HCT116 (cell line): ENCODE results near the gene RALB. TPM values are rescaled to one million over a fixed set of nuclear protein-coding genes. Genes with fewer than 3 reads are reported as not detected.

Experiments
- ATAC-seq: fragments of 200-7000 bp; cut with Tn5 transposase; 2 replicates; pipeline ENCODE4 v1.9.1; 2020; ENCODE audit warnings: mild to moderate bottlenecking, moderate library complexity
- BruUV-seq: library from RNA; stranded (reverse); fragments of 400-500 nt; replicated peaks from 2 replicates; lab custom pipeline; 2021; lab: Mats Ljungman, UMichigan
- CTCF ChIA-PET: fragments of 300-600 bp; sonication (Branson Sonifier 250); formaldehyde crosslinking; loops from one replicate; lab custom pipeline; 2021; ENCODE audit warnings: antibody characterized with exemption; lab: Charles Lee
- POLR2A ChIA-PET: fragments of 300-600, 350-600 bp; sonication (Branson Sonifier 250); formaldehyde crosslinking; loops from one replicate; lab custom pipeline; 2021; ENCODE audit warnings: antibody characterized with exemption; lab: Charles Lee
- RAD21 ChIA-PET, 2 experiments: fragments of 300-600 bp; sonication (Branson Sonifier 250); formaldehyde crosslinking; loops; one replicate each; lab custom pipeline; 2023; ENCODE audit warnings: low total read pairs in 2 of 2; ENCODE audit not compliant: uncharacterized antibody in 2 of 2, unreplicated experiment in 2 of 2, low non-redundant PET in 1 of 2; lab: Charles Lee
- DNase-seq: peaks from one replicate; pipeline ENCODE4 v3.0.0-alpha.2; 2010; ENCODE audit warnings: low read depth, low spot score
- H2AFZ ChIP-seq: fragments of 200-600 bp; shearing (Covaris generic), sonication (generic); 2 replicates; pipeline ENCODE4 v1.6.1; 2017; ENCODE audit warnings: low read depth, mixed run types, mixed read lengths, antibody characterized with exemption, low read length; ENCODE audit not compliant: poor library complexity, severe bottlenecking
- H3K27ac ChIP-seq: 2 replicates; pipeline ENCODE4 v1.5.1; 2012; ENCODE audit warnings: low read depth, low read length
- H3K27me3 ChIP-seq: fragments of 200-600 bp; sonication (generic); 2 replicates; pipeline ENCODE4 v1.6.1; 2016; ENCODE audit warnings: mixed run types, low read length, mixed read lengths; ENCODE audit not compliant: insufficient read depth
- H3K36me3 ChIP-seq, 2 experiments: fragments of 200-500 bp in 1 of 2; fragments of 200-600 bp in 1 of 2; sonication (Bioruptor generic) in 1 of 2; sonication (generic) in 1 of 2; 2 replicates each; pipeline versions ENCODE4 v1.5.1 to v1.6.1; 2014 to 2016; ENCODE audit warnings: low read length in 2 of 2, inconsistent platforms in 1 of 2, mixed read lengths in 1 of 2, mixed run types in 1 of 2; ENCODE audit not compliant: insufficient read depth in 2 of 2, control insufficient read depth in 1 of 2
- H3K4me1 ChIP-seq, 2 experiments: fragments of 200-600 bp in 1 of 2; sonication (generic) in 1 of 2; 2 replicates each; pipeline versions ENCODE4 v1.5.1 to v1.6.1; 2012 to 2017; ENCODE audit warnings: low read length in 2 of 2, inconsistent platforms in 1 of 2, mild to moderate bottlenecking in 1 of 2, mixed read lengths in 1 of 2, mixed run types in 1 of 2, moderate library complexity in 1 of 2; ENCODE audit not compliant: insufficient read depth in 2 of 2, control insufficient read depth in 1 of 2
- H3K4me2 ChIP-seq: fragments of 200-600 bp; sonication (generic); 2 replicates; pipeline ENCODE4 v1.6.1; 2017; ENCODE audit warnings: mixed run types, low read length, mixed read lengths
- H3K4me3 ChIP-seq, 2 experiments: fragments of 200-600 bp in 1 of 2; sonication (generic) in 1 of 2; replicated peaks in 1 of 2; 2 replicates each; pipeline ENCODE4 v1.5.1; 2011 to 2016; ENCODE audit warnings: low read length in 2 of 2, control low read depth in 1 of 2, low read depth in 1 of 2, mild to moderate bottlenecking in 1 of 2, mixed read lengths in 1 of 2, mixed run types in 1 of 2
- H3K79me2 ChIP-seq: fragments of 200-600 bp; sonication (generic); 2 replicates; pipeline ENCODE4 v1.6.1; 2017; ENCODE audit warnings: mild to moderate bottlenecking, mixed run types, low read length, moderate library complexity, mixed read lengths; ENCODE audit not compliant: insufficient read depth
- H3K9ac ChIP-seq: fragments of 200-600 bp; sonication (generic); 2 replicates; pipeline ENCODE4 v1.6.1; 2016; ENCODE audit warnings: low read length, mixed read lengths
- H3K9me2 ChIP-seq: fragments of 200-600 bp; sonication (generic), shearing (Covaris generic); 2 replicates; pipeline ENCODE4 v1.6.1; 2017; ENCODE audit warnings: mixed run types, mild to moderate bottlenecking, moderate library complexity; ENCODE audit not compliant: insufficient read depth
- H3K9me3 ChIP-seq, 2 experiments: fragments of 200-500 bp in 1 of 2; fragments of 200-600 bp in 1 of 2; sonication (Bioruptor generic) in 1 of 2; sonication (generic) in 1 of 2; 2 replicates each; pipeline ENCODE4 v1.6.1; 2014 to 2017; ENCODE audit warnings: low read length in 2 of 2, mixed read lengths in 2 of 2, inconsistent platforms in 1 of 2, low read depth in 1 of 2, mild to moderate bottlenecking in 1 of 2, mixed run types in 1 of 2, moderate library complexity in 1 of 2; ENCODE audit not compliant: control insufficient read depth in 1 of 2, insufficient read depth in 1 of 2
- H4K20me1 ChIP-seq: fragments of 200-600 bp; sonication (generic), shearing (Covaris generic); 2 replicates; pipeline ENCODE4 v1.6.1; 2017; ENCODE audit warnings: mixed run types, mild to moderate bottlenecking, moderate library complexity; ENCODE audit not compliant: insufficient read depth
- EGR1 ChIP-seq: IDR thresholded peaks from 2 replicates; pipeline ENCODE4 v1.6.1; 2012; ENCODE audit warnings: low read depth
- EZH2 ChIP-seq: fragments of 200-600 bp; sonication (generic); IDR thresholded peaks from 2 replicates; pipeline ENCODE4 v1.6.1; 2017; ENCODE audit warnings: antibody characterized with exemption, mixed run types
- EZH2phosphoT487 ChIP-seq: fragments of 200-600 bp; IDR thresholded peaks from 2 replicates; pipeline ENCODE4 v1.6.1; 2018; ENCODE audit warnings: antibody characterized with exemption, borderline replicate concordance
- POLR2A ChIP-seq: IDR thresholded peaks from 2 replicates; pipeline ENCODE4 v1.7.0; 2011; ENCODE audit warnings: borderline replicate concordance; ENCODE audit not compliant: insufficient read depth, insufficient read length; ENCODE audit errors: extremely low read depth
- RAD21 ChIP-seq: IDR thresholded peaks from 2 replicates; pipeline ENCODE4 v1.6.1; 2012; ENCODE audit warnings: low read depth, mild to moderate bottlenecking
- REST ChIP-seq: IDR thresholded peaks from 2 replicates; pipeline ENCODE4 v1.6.1; 2012; ENCODE audit warnings: low read depth
- SIN3A ChIP-seq: IDR thresholded peaks from 2 replicates; pipeline ENCODE4 v1.6.1; 2012; ENCODE audit warnings: low read depth
- SP1 ChIP-seq: IDR thresholded peaks from 2 replicates; pipeline ENCODE4 v1.6.1; 2012; ENCODE audit warnings: low read depth
- ZBTB33 ChIP-seq: IDR thresholded peaks from 2 replicates; pipeline ENCODE4 v1.6.1; 2011; ENCODE audit warnings: mild to moderate bottlenecking, low read length, moderate library complexity; ENCODE audit not compliant: insufficient replicate concordance; ENCODE audit errors: extremely low read depth
- intact Hi-C: fragments of 100-400 bp; cut with micrococcal nuclease; formaldehyde crosslinking; loops from 2 replicates; pipeline ENCODE4 v1.10.0; 2022
- total RNA-seq: library from RNA; stranded (reverse); gene quantifications from one replicate; pipeline ENCODE4 v1.2.1, GENCODE V29; 2021; ENCODE audit not compliant: unreplicated experiment

RALB gene
- total RNA-seq, 1 experiment from 2014 or later, result 42.8 TPM

- no peak overlapping the region for H3K4me2 ChIP-seq
- no peaks in the 10 kb centered on the region for H4K20me1 ChIP-seq
- H3K9ac ChIP-seq, result no peak overlapping the region
- H3K79me2 ChIP-seq, result no peaks in the 10 kb centered on the region
- no peak overlapping the region for H3K4me3 ChIP-seq
- H3K27ac ChIP-seq, result no peak overlapping the region
- ChIA-PET RAD21 (no interaction called here), POLR2A (no interaction called here), CTCF (no interaction called here)
- no peaks in the 10 kb centered on the region for H3K9me2 ChIP-seq
- no peaks in the 10 kb centered on the region for H3K36me3 ChIP-seq
- DNase-seq, result no peak
- no peaks in the 10 kb centered on the region for H3K9me3 ChIP-seq
- ATAC-seq, result no peak
- no TSS peak for BruUV-seq
- TF ChIP-seq POLR2A (no peak), REST (no peak), RAD21 (no peak), SP1 (no peak), EZH2 (no peak), EZH2phosphoT487 (no peak), EGR1 (no peak), ZBTB33 (no peak), SIN3A (no peak)
- H3K27me3 ChIP-seq, result no peaks in the 10 kb centered on the region
- H2AFZ ChIP-seq, result no peak overlapping the region
- intact Hi-C loops, result no loop called here
- peaks cover 2 to 9% of the 10 kb centered on the region in 2 experiments; a peak in 3 of 4 replicates for H3K4me1 ChIP-seq
These were observed 69.7 kb downstream of the RALB start for GRCh38 chr2:120322329-120322728.
